ENCODE data around the gene RPS17.

Gene RPS17

DNA sequence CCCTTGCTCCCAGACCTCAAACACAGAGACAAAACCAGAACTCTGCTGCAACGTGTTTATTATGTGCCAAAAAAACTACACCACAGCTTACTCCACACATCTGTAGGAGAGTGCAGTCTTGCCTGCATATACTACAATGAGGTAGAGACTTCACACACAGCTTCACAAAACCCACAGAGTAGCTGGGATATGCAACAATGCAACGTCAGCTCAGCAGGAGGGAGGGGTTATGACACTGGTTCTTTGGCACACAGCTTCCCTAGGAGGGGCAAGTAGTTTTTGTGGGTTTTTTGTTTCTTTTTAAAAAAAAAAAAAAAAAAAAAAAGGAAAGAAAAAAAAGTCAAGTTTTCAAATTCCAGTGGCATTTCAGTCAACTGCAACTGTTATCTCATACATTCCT lies 2.9 kb upstream of the RPS17 start:
- TF ChIP-seq FOXM1 (IDR thresholded peaks at IDR 0.05; ENCODE audit: borderline replicate concordance, low read depth) (no peak), ZBTB7A (IDR thresholded peaks at IDR 0.05; ENCODE audit: low read depth) (no peak)

DNA sequence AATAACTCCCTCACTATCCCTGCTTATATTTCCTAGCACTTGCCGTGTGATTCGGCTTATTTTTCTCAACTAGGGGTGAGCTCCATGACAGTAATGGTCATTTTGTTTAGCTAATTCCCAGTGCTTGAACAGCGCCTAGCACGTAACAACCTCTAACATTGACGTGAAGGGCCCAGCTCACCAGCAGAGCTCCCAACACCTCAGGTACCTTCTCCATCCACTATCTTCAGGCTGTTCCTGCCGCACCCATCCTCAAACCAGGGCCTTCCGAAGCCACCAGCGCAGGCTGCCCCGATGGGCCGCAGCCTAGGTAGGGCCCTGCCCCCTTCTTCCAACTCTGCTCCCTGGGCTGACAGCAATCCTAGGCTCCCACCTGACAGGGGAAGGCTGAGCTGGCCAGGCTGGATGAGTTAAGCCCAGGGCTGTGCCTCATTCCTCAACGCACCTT lies 751 bp upstream of the RPS17 start:
- no peak for TF ChIP-seq MAX (IDR thresholded peaks at IDR 0.05)
- no peak for TF ChIP-seq EGR1 (IDR thresholded peaks at IDR 0.05)
- TF ChIP-seq EP300 (IDR thresholded peaks at IDR 0.05; ENCODE audit: borderline replicate concordance), result no peak
- TF ChIP-seq CREB1 (IDR thresholded peaks at IDR 0.05; ENCODE audit: low read depth), result no peak
- TF ChIP-seq REST (IDR thresholded peaks at IDR 0.05; ENCODE audit: low read depth), result no peak
- no peak for TF ChIP-seq ZBTB7A (IDR thresholded peaks at IDR 0.05; ENCODE audit: low read depth)
- no peak for TF ChIP-seq FOXM1 (IDR thresholded peaks at IDR 0.05; ENCODE audit: borderline replicate concordance, low read depth)
- TF ChIP-seq CEBPB (IDR thresholded peaks at IDR 0.05), result no peak
- TF ChIP-seq TCF12 (IDR thresholded peaks at IDR 0.05; ENCODE audit: low read depth), result no peak

DNA sequence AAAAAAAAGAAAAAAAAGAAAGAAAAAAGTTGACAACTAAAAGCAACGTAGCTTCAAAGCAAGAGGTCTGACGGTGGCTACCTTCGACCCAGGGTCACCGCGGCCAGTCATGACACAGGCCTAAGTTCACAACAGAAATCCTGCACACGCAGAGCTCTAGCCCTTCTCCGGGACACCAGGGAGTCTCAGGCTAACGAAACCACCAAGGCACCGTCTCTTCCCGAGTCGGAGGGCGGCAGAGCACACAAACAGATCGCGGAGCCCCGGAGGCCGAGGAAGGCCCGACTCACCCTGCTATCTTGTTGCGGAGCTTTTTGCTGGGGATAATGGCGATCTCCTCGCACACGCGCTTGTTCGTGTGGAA lies 584 bp downstream of the RPS17 start:
- TF ChIP-seq TAF1 (IDR thresholded peaks at IDR 0.05; ENCODE audit: low read depth) (no peak), YY1 (IDR thresholded peaks at IDR 0.05; ENCODE audit: low read depth) (no peak), RAD21 (IDR thresholded peaks at IDR 0.05; ENCODE audit: low read depth) (no peak), EGR1 (IDR thresholded peaks at IDR 0.05) (no peak), REST (IDR thresholded peaks at IDR 0.05; ENCODE audit: low read depth) (no peak), FOXM1 (IDR thresholded peaks at IDR 0.05; ENCODE audit: borderline replicate concordance, low read depth) (no peak), MAX (IDR thresholded peaks at IDR 0.05) (no peak), CEBPB (IDR thresholded peaks at IDR 0.05) (no peak), NFIC (IDR thresholded peaks at IDR 0.05) (no peak), EP300 (IDR thresholded peaks at IDR 0.05; ENCODE audit: borderline replicate concordance) (no peak), TEAD4 (IDR thresholded peaks at IDR 0.05) (no peak)
- TF ChIP-seq, protein P1, sequence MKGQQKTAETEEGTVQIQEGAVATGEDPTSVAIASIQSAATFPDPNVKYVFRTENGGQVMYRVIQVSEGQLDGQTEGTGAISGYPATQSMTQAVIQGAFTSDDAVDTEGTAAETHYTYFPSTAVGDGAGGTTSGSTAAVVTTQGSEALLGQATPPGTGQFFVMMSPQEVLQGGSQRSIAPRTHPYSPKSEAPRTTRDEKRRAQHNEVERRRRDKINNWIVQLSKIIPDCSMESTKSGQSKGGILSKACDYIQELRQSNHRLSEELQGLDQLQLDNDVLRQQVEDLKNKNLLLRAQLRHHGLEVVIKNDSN (IDR thresholded peaks at IDR 0.05), result no peak

GRCh38 chr15:82538961-82539690 lies 1.1 kb downstream of the RPS17 start:
- no peak for TF ChIP-seq EGR1 (IDR thresholded peaks at IDR 0.05)
- no peak for TF ChIP-seq NFIC (IDR thresholded peaks at IDR 0.05)
- no peak for TF ChIP-seq ZBTB7A (IDR thresholded peaks at IDR 0.05; ENCODE audit: low read depth)
- TF ChIP-seq YY1 (IDR thresholded peaks at IDR 0.05; ENCODE audit: low read depth), result no peak
- TF ChIP-seq TEAD4 (IDR thresholded peaks at IDR 0.05), result no peak
- no peak for TF ChIP-seq EP300 (IDR thresholded peaks at IDR 0.05; ENCODE audit: borderline replicate concordance)
- no peak for TF ChIP-seq REST (IDR thresholded peaks at IDR 0.05; ENCODE audit: low read depth)
- no peak for TF ChIP-seq FOXM1 (IDR thresholded peaks at IDR 0.05; ENCODE audit: borderline replicate concordance, low read depth)
- no peak for TF ChIP-seq MAX (IDR thresholded peaks at IDR 0.05)
- TF ChIP-seq TAF1 (IDR thresholded peaks at IDR 0.05; ENCODE audit: low read depth), result no peak
- TF ChIP-seq, protein P1 (IDR thresholded peaks at IDR 0.05), result no peak
- TF ChIP-seq TCF12 (IDR thresholded peaks at IDR 0.05; ENCODE audit: low read depth), result no peak
- TF ChIP-seq CEBPB (IDR thresholded peaks at IDR 0.05), result no peak
- TF ChIP-seq RAD21 (IDR thresholded peaks at IDR 0.05; ENCODE audit: low read depth), result no peak
- TF ChIP-seq CREB1 (IDR thresholded peaks at IDR 0.05; ENCODE audit: low read depth), result no peak

Data from Ishikawa (cell line).